H1 (cell line): ENCODE results near the gene KCNAB2. TPM values are rescaled to one million over a fixed set of nuclear protein-coding genes. Genes with fewer than 3 reads are reported as not detected.

Source experiments
- CTCF ChIA-PET: fragments of 300-600 bp; sonication (Branson Sonifier 250); formaldehyde crosslinking; loops from one replicate; lab custom pipeline; 2021; ENCODE audit not compliant: partially characterized antibody; lab: Charles Lee
- POLR2A ChIA-PET: fragments of 300-600 bp; sonication (Branson Sonifier 250); formaldehyde crosslinking; loops from one replicate; lab custom pipeline; 2021; ENCODE audit warnings: inconsistent platforms; ENCODE audit not compliant: partially characterized antibody; lab: Charles Lee
- DNase-seq, 2 experiments: peaks; one replicate each; pipeline versions ENCODE4 v3.0.0 to v3.0.0-alpha.2; 2010 to 2022; ENCODE audit warnings: low spot score in 2 of 2, low read depth in 1 of 2, mixed read lengths in 1 of 2
- FAIRE-seq: peaks from 2 replicates; lab custom pipeline; 2011; peaks lifted over from hg19 to GRCh38; lab: Jason Lieb, UNC
- H2AFZ ChIP-seq: 2 replicates; pipeline ENCODE4 v1.8.1; 2012; ENCODE audit warnings: low read length, inconsistent platforms
- H2AK5ac ChIP-seq: 2 replicates; pipeline ENCODE4 v1.6.1; 2013; ENCODE audit warnings: low read depth, low read length
- H2BK120ac ChIP-seq: replicated peaks from 2 replicates; pipeline ENCODE3; 2013; ENCODE audit warnings: low read depth, low read length, inconsistent platforms
- H2BK12ac ChIP-seq: 2 replicates; pipeline ENCODE4 v1.6.1; 2013; ENCODE audit warnings: low read depth, low read length
- H2BK15ac ChIP-seq: 2 replicates; pipeline ENCODE4 v1.6.1; 2013; ENCODE audit warnings: low read length
- H2BK20ac ChIP-seq: 2 replicates; pipeline ENCODE4 v1.6.1; 2013; ENCODE audit warnings: low read length
- H2BK5ac ChIP-seq: 2 replicates; pipeline ENCODE4 v1.6.1; 2013; ENCODE audit warnings: low read depth, low read length
- H3K14ac ChIP-seq: 2 replicates; pipeline ENCODE4 v1.6.1; 2013; ENCODE audit warnings: inconsistent platforms; ENCODE audit not compliant: insufficient read length
- H3K18ac ChIP-seq: 2 replicates; pipeline ENCODE4 v1.6.1; 2013; ENCODE audit warnings: low read length; ENCODE audit errors: extremely low read depth
- H3K23ac ChIP-seq: 2 replicates; pipeline ENCODE4 v1.6.1; 2013; ENCODE audit warnings: inconsistent platforms; ENCODE audit not compliant: insufficient read length
- H3K23me2 ChIP-seq: 2 replicates; pipeline ENCODE4 v1.6.1; 2013; ENCODE audit warnings: low read depth, low read length
- H3K27ac ChIP-seq: 2 replicates; pipeline ENCODE4 v1.6.1; 2011; ENCODE audit warnings: low read depth, low read length, inconsistent platforms
- H3K27me3 ChIP-seq, 4 experiments: replicated peaks in 1 of 4; 1 replicate in 1 of 4; 2 replicates in 3 of 4; pipeline versions ENCODE4 v1.6.1 to v1.8.1; 2011 to 2013; ENCODE audit warnings: low read length in 3 of 4, mild to moderate bottlenecking in 3 of 4, inconsistent platforms in 2 of 4, mixed read lengths in 2 of 4, moderate library complexity in 1 of 4; ENCODE audit not compliant: control insufficient read depth in 3 of 4, insufficient read depth in 3 of 4; ENCODE audit errors: extremely low read depth in 1 of 4
- H3K36me3 ChIP-seq, 4 experiments: 2 replicates each; pipeline versions ENCODE4 v1.6.1 to v1.8.1; 2011 to 2013; ENCODE audit warnings: mild to moderate bottlenecking in 4 of 4, low read length in 3 of 4, moderate library complexity in 2 of 4, control low read depth in 1 of 4, inconsistent platforms in 1 of 4; ENCODE audit not compliant: insufficient read depth in 4 of 4, control insufficient read depth in 2 of 4
- H3K4ac ChIP-seq: replicated peaks from 2 replicates; pipeline ENCODE3; 2013; ENCODE audit warnings: low read length, low read depth, mixed read lengths, inconsistent platforms; ENCODE audit not compliant: insufficient read length
- H3K4me1 ChIP-seq, 4 experiments: replicated peaks in 1 of 4; 1 replicate in 1 of 4; 2 replicates in 3 of 4; pipeline versions ENCODE4 v1.6.1 to v1.8.1; 2011 to 2013; ENCODE audit warnings: low read length in 3 of 4, inconsistent platforms in 2 of 4, mixed read lengths in 1 of 4; ENCODE audit not compliant: insufficient read depth in 4 of 4, control insufficient read depth in 3 of 4
- H3K4me2 ChIP-seq, 2 experiments: 2 replicates each; pipeline versions ENCODE4 v1.6.1 to v1.8.1; 2011 to 2013; ENCODE audit warnings: low read depth in 2 of 2, low read length in 2 of 2, control low read depth in 1 of 2, inconsistent platforms in 1 of 2, mild to moderate bottlenecking in 1 of 2; ENCODE audit not compliant: insufficient read depth in 1 of 2
- H3K4me3 ChIP-seq, 4 experiments: fragments of 200-600, 300-600 bp in 1 of 4; sonication (generic), shearing (Covaris generic), sonication (Bioruptor Twin) in 1 of 4; 2 replicates each; pipeline versions ENCODE4 v1.5.1 to v1.8.1; 2011 to 2016; ENCODE audit warnings: low read length in 4 of 4, low read depth in 3 of 4, control low read depth in 2 of 4, inconsistent platforms in 2 of 4, mild to moderate bottlenecking in 2 of 4, mixed read lengths in 1 of 4, moderate library complexity in 1 of 4; ENCODE audit not compliant: insufficient read depth in 2 of 4; ENCODE audit errors: extremely low read depth in 1 of 4
- H3K56ac ChIP-seq: replicated peaks from 2 replicates; pipeline ENCODE3; 2013; ENCODE audit warnings: low read depth, mild to moderate bottlenecking, mixed read lengths, low read length, inconsistent platforms; ENCODE audit not compliant: insufficient read length
- H3K79me1 ChIP-seq: 2 replicates; pipeline ENCODE4 v1.6.1; 2013; ENCODE audit warnings: low read depth, low read length, control low read depth
- H3K79me2 ChIP-seq, 2 experiments: 2 replicates each; pipeline versions ENCODE4 v1.6.1 to v1.8.1; 2012 to 2013; ENCODE audit warnings: low read length in 2 of 2, mild to moderate bottlenecking in 2 of 2, inconsistent platforms in 1 of 2; ENCODE audit not compliant: insufficient read depth in 2 of 2, control insufficient read depth in 1 of 2
- H3K9ac ChIP-seq, 4 experiments: replicated peaks in 1 of 4; 1 replicate in 1 of 4; 2 replicates in 3 of 4; pipeline versions ENCODE4 v1.6.1 to v1.8.1; 2011 to 2013; ENCODE audit warnings: low read depth in 3 of 4, low read length in 3 of 4, control low read depth in 2 of 4, mild to moderate bottlenecking in 2 of 4, moderate library complexity in 2 of 4, inconsistent platforms in 1 of 4; ENCODE audit errors: extremely low read depth in 1 of 4
- H3K9me3 ChIP-seq, 2 experiments: 2 replicates each; pipeline versions ENCODE4 v1.6.1 to v1.8.1; 2012 to 2013; ENCODE audit warnings: mild to moderate bottlenecking in 2 of 2, moderate library complexity in 2 of 2, control low read depth in 1 of 2, inconsistent platforms in 1 of 2, low read depth in 1 of 2, low read length in 1 of 2, mixed read lengths in 1 of 2; ENCODE audit not compliant: insufficient read depth in 2 of 2
- H4K20me1 ChIP-seq, 2 experiments: replicated peaks in 1 of 2; 2 replicates each; pipeline versions ENCODE3 to v1.8.1; 2011 to 2013; ENCODE audit warnings: inconsistent platforms in 2 of 2, low read length in 2 of 2, mild to moderate bottlenecking in 1 of 2; ENCODE audit not compliant: insufficient read depth in 2 of 2, control insufficient read depth in 1 of 2
- H4K5ac ChIP-seq: 2 replicates; pipeline ENCODE4 v1.6.1; 2013; ENCODE audit warnings: low read length, low read depth, mixed read lengths, inconsistent platforms; ENCODE audit not compliant: insufficient read length
- H4K8ac ChIP-seq: 2 replicates; pipeline ENCODE4 v1.8.0; 2013; ENCODE audit warnings: mild to moderate bottlenecking, moderate library complexity, low read length, inconsistent platforms; ENCODE audit not compliant: insufficient read depth; ENCODE audit errors: extremely low read depth
- H4K91ac ChIP-seq: replicated peaks from 2 replicates; pipeline ENCODE3; 2013; ENCODE audit warnings: low read length, mixed read lengths, inconsistent platforms; ENCODE audit not compliant: insufficient read length
- CTBP2 ChIP-seq: IDR thresholded peaks from 2 replicates; pipeline ENCODE4 v1.7.0; 2011; ENCODE audit warnings: borderline replicate concordance, mild to moderate bottlenecking, moderate library complexity, mixed read lengths, low read length; ENCODE audit not compliant: insufficient read depth, insufficient read length
- EZH2 ChIP-seq: fragments of 200-600 bp; sonication (generic); IDR thresholded peaks from 2 replicates; pipeline ENCODE4 v1.7.1; 2012; ENCODE audit warnings: low read depth, mild to moderate bottlenecking, moderate library complexity, low read length, inconsistent platforms; ENCODE audit not compliant: severe bottlenecking
- TAF7 ChIP-seq: optimal IDR thresholded peaks from 2 replicates; pipeline ENCODE3; 2011; ENCODE audit warnings: low read depth, mild to moderate bottlenecking, inconsistent platforms, low read length, moderate library complexity, borderline replicate concordance
- whole genome bisulfite sequencing, 2 experiments: shearing (Covaris generic) in 1 of 2; methylation state at CpG; one replicate each; pipeline versions ENCODE4 v1.1.6 to v1.1.7; 2013 to 2015; ENCODE audit warnings: low lambda C conversion rate in 2 of 2, mixed read lengths in 2 of 2, inconsistent platforms in 1 of 2, low coverage in 1 of 2, missing lambda C conversion rate in 1 of 2; ENCODE audit not compliant: insufficient replicate concordance in 2 of 2, insufficient coverage in 1 of 2, insufficient read length in 1 of 2; ENCODE audit errors: extremely low coverage in 1 of 2, missing lambda C conversion rate in 1 of 2; 5-methylcytosine and 5-hydroxymethylcytosine counted together
- polyA plus RNA-seq, 7 experiments: library from polyadenylated mRNA; depleted of rRNA in 3 of 7; stranded (reverse) in 5 of 7; unstranded in 2 of 7; fragments of >200 nt in 5 of 7; fragments of 200-250 nt in 2 of 7; gene quantifications; 1 replicate in 5 of 7; 2 replicates in 1 of 7; 4 replicates in 1 of 7; pipeline versions ENCODE4 v1.2.1 to v1.2.3, GENCODE V29; 2011 to 2013; ENCODE audit warnings: missing spikeins in 2 of 7, mixed read lengths in 2 of 7
- total RNA-seq: library from RNA; stranded (reverse); fragmentation: NEBNext Ultra II Directional; extraction: Animal tissue kit (Norgen Biotek cat#: 25700); gene quantifications from 2 replicates; pipeline ENCODE4 v1.2.1, GENCODE V29; 2021

KCNAB2 gene
- total and polyA plus RNA-seq, 2 of the 8 experiments (the other 6 are each of a cell fraction or from before 2014, with no cell fraction given), result 4.5 to 7.0 TPM

- no peak overlapping the region for H4K8ac ChIP-seq
These were observed 17.0 kb downstream of the KCNAB2 start for GRCh38 chr1:6062670-6063069.

More at GRCh38 chr1:6062670-6063069, 17.0 kb downstream of the KCNAB2 start:
- Histone ChIP-seq H2BK120ac (no peak overlapping the region), H3K79me2 (no peaks in the 10 kb centered on the region), H3K23ac (no peak overlapping the region), H3K9ac (no peak overlapping the region), H3K4me2 (no peak overlapping the region), H2AFZ (no peak overlapping the region), H3K9me3 (no peaks in the 10 kb centered on the region), H4K20me1 (no peaks in the 10 kb centered on the region), H2BK20ac (no peak overlapping the region), H2BK5ac (no peak overlapping the region), H3K4me1 (no peaks in the 10 kb centered on the region), H2AK5ac (no peak overlapping the region), H3K27me3 (no peaks in the 10 kb centered on the region), H3K4me3 (no peak overlapping the region), H3K4ac (no peak overlapping the region), H3K79me1 (no peaks in the 10 kb centered on the region), H4K5ac (no peak overlapping the region), H3K36me3 (no peaks in the 10 kb centered on the region), H2BK12ac (no peak overlapping the region), H4K91ac (no peak overlapping the region), H2BK15ac (no peak overlapping the region), H3K18ac (no peak overlapping the region), H3K23me2 (no peaks in the 10 kb centered on the region), H3K56ac (no peak overlapping the region), H3K27ac (no peak overlapping the region), H3K14ac (no peak overlapping the region)
- DNase-seq, result no peak
- no peak for TF ChIP-seq EZH2
- no peak for TF ChIP-seq CTBP2
- TF ChIP-seq TAF7, result no peak
- FAIRE-seq, result no peak
- CTCF ChIA-PET, result interaction anchor here (0.6 to 4.6 kb wide), 5 partner anchors 10 to 302 kb away, joined by 3 to 23 read pairs (median 3); no protein-coding TSS in a partner anchor
- 99% methylated on average over 4 of the region's 6 CpGs; no CpG with 5 or more reads in 1 of the 2 experiments for WGBS, 2 experiments
- POLR2A ChIA-PET, result interaction anchor here (0.6 to 0.9 kb wide), 3 partner anchors 40 to 167 kb away, joined by 3 to 4 read pairs (median 3); no protein-coding TSS in a partner anchor
